Measurements from ENCODE around the gene MRPL28.
"Not testable (repeated sequence)": the region's sequence is repeated elsewhere in the genome, so short reads cannot be mapped to it uniquely, and the experiment has no call there.

Gene MRPL28

GRCh38 chr16:339680-340079, 30.7 kb downstream of the MRPL28 start:
- no peak for DNase-seq (ENCODE audit: low spot score)

GRCh38 chr16:337975-338575, 32.3 kb downstream of the MRPL28 start:
- DNase-seq (ENCODE audit: low spot score) = no peak

GRCh38 chr16:337437-337836, 32.9 kb downstream of the MRPL28 start:
- no peak for DNase-seq (ENCODE audit: low spot score)

GRCh38 chr16:336269-336668, 34.1 kb downstream of the MRPL28 start:
- no peak for DNase-seq (ENCODE audit: low spot score)

- not testable (repeated sequence) for DNase-seq (ENCODE audit: low spot score)
Measured at GRCh38 chr16:334861-335632, 35.3 kb downstream of the MRPL28 start.

GRCh38 chr16:334164-334832, 36.0 kb downstream of the MRPL28 start:
- DNase-seq (ENCODE audit: low spot score) = not testable (repeated sequence)

GRCh38 chr16:333406-334094, 36.8 kb downstream of the MRPL28 start:
- DNase-seq (ENCODE audit: low spot score) = no peak

GRCh38 chr16:331181-331814, 39.0 kb downstream of the MRPL28 start:
- DNase-seq (ENCODE audit: low spot score) = peak; percentile 54

GRCh38 chr16:330741-331140, 39.6 kb downstream of the MRPL28 start:
- DNase-seq (ENCODE audit: low spot score) = no peak

- no peak for DNase-seq (ENCODE audit: low spot score)
Measured at GRCh38 chr16:325375-326145, 44.8 kb downstream of the MRPL28 start.

- no peak for DNase-seq (ENCODE audit: low spot score)
Measured at GRCh38 chr16:324451-325334, 45.6 kb downstream of the MRPL28 start.

GRCh38 chr16:324201-324450, 46.2 kb downstream of the MRPL28 start:
- DNase-seq (ENCODE audit: low spot score) = no peak

GRCh38 chr16:322476-323143, 47.7 kb downstream of the MRPL28 start:
- DNase-seq (ENCODE audit: low spot score) = no peak

- DNase-seq (ENCODE audit: low spot score) = no peak
Measured at GRCh38 chr16:321532-321931, 48.8 kb downstream of the MRPL28 start.

GRCh38 chr16:320206-320605, 50.1 kb downstream of the MRPL28 start:
- no peak for DNase-seq (ENCODE audit: low spot score)

- no peak for DNase-seq (ENCODE audit: low spot score)
Measured at GRCh38 chr16:318628-319027, 51.7 kb downstream of the MRPL28 start.

GRCh38 chr16:317583-317982, 52.8 kb downstream of the MRPL28 start:
- no peak for DNase-seq (ENCODE audit: low spot score)

All from GM03348 (cell line).